Activated T-helper 17 cell treated with anti-CD3 and anti-CD28 coated beads, Interleukin-2, amount 50 U/mL, for 72 hours (primary cell): ENCODE measurements around the gene TXLNG. TPM values are rescaled to one million over a fixed set of nuclear protein-coding genes. Genes with fewer than 3 reads are reported as not detected.
A peak's percentile ranks its signal among the peaks of the same experiment; 100 is the strongest.

ENCODE experiments used
- ATAC-seq: fragments of 150-1000 bp; cut with Tn5 transposase; replicated peaks from 2 replicates; pipeline ENCODE4 v1.10.0; 2021; ENCODE audit warnings: mild to moderate bottlenecking, moderate library complexity
- H3K27ac Mint-ChIP-seq: one replicate; pipeline ENCODE4 v1.8.0; 2022; ENCODE audit warnings: mixed read lengths
- H3K27me3 Mint-ChIP-seq: one replicate; pipeline ENCODE4 v1.8.0; 2022; ENCODE audit warnings: mixed read lengths
- H3K36me3 Mint-ChIP-seq: one replicate; pipeline ENCODE4 v1.8.0; 2022; ENCODE audit warnings: low read depth, mild to moderate bottlenecking, mixed read lengths
- H3K4me1 Mint-ChIP-seq: one replicate; pipeline ENCODE4 v1.8.0; 2022; ENCODE audit warnings: mixed read lengths
- H3K4me3 Mint-ChIP-seq: one replicate; pipeline ENCODE4 v1.8.0; 2022; ENCODE audit warnings: mild to moderate bottlenecking, mixed read lengths
- H3K9me3 Mint-ChIP-seq: one replicate; pipeline ENCODE4 v1.8.0; 2022; ENCODE audit warnings: mixed read lengths
- total RNA-seq, 2 donors: library from RNA; stranded (reverse); gene quantifications; one replicate each; pipeline ENCODE4 v1.2.3, GENCODE V29; 2022

The TXLNG gene
- total RNA-seq, 2 donors from 2014 or later = 10.0 to 15.7 TPM

GRCh38 chrX:16867947-16868346 is 81.7 kb downstream of the TXLNG start:
- no peak overlapping the region for H3K27ac Mint-ChIP-seq
- no peaks in the 10 kb centered on the region for H3K9me3 Mint-ChIP-seq
- peak overlapping the region; percentile 92 for H3K4me3 Mint-ChIP-seq
- H3K4me1 Mint-ChIP-seq = peaks cover 7% of the 10 kb centered on the region
- H3K27me3 Mint-ChIP-seq = no peaks in the 10 kb centered on the region
- no peak for ATAC-seq
- H3K36me3 Mint-ChIP-seq = peaks cover 63% of the 10 kb centered on the region

DNA sequence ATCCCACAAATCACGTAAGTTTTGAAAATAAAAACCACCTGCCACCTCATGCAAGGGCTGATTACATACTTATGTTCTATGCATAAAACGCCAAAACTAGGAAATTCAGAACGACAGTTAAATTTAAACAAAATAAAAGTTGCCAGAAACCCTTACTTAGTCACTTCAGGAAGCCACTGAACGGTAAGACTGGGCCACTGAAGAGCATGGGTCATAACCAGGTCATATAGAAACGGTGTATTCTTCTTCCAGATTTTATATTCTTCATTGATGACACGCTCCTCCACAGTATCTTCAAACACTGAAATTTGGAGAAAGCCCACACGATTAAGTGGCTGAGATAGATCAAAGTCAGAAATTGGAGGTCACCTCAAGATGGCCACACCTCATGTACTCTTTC is 82.7 kb downstream of the TXLNG start:
- Mint-ChIP-seq H3K27me3 (no peaks in the 10 kb centered on the region), H3K36me3 (peaks cover 53% of the 10 kb centered on the region), H3K27ac (peak overlapping the region; percentile 94), H3K4me3 (peak overlapping the region; percentile 92), H3K4me1 (peaks cover 7% of the 10 kb centered on the region), H3K9me3 (no peaks in the 10 kb centered on the region)
- peak; percentile 61 for ATAC-seq

DNA sequence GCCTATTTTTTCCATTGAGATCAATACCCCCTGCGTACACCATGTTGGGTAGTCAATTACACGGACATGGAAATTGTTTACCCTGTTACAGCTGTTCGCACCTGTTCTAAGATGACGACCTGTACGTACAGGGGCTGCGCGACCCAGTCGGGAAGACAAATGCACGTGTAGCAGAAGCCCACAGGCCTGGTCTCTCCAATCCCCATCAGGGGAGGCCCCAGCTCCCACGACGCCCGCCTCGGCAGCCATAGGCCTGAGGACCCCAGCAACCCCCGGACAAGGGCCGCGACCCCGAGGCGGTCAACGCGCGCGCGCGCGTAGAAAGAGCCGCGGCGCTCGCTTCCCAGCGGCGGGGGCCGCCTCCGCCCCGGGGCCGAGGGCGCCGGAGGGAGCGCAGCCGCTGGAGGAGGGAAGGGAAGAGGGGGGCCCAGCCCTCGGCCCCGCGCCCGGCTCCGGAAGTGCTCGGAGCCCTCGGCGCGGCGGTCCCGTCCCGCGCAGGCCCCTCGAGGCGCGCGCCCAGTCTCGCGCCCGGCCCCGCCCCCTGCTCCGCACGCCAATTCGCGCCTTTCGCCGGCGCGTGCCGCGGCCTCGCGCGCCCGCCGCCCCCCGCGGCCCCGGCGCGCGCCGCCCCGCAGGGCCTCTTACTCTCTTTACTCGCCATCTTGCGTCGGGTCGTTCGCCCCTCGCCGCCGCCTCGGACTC is 83.3 kb downstream of the TXLNG start:
- H3K36me3 Mint-ChIP-seq = peaks cover 47% of the 10 kb centered on the region
- no peaks in the 10 kb centered on the region for H3K9me3 Mint-ChIP-seq
- peaks cover 7% of the 10 kb centered on the region for H3K4me1 Mint-ChIP-seq
- ATAC-seq = peak; percentile 42
- H3K27me3 Mint-ChIP-seq = no peaks in the 10 kb centered on the region
- H3K4me3 Mint-ChIP-seq = peak overlapping the region; percentile 92
- peak overlapping the region; percentile 95 for H3K27ac Mint-ChIP-seq

DNA sequence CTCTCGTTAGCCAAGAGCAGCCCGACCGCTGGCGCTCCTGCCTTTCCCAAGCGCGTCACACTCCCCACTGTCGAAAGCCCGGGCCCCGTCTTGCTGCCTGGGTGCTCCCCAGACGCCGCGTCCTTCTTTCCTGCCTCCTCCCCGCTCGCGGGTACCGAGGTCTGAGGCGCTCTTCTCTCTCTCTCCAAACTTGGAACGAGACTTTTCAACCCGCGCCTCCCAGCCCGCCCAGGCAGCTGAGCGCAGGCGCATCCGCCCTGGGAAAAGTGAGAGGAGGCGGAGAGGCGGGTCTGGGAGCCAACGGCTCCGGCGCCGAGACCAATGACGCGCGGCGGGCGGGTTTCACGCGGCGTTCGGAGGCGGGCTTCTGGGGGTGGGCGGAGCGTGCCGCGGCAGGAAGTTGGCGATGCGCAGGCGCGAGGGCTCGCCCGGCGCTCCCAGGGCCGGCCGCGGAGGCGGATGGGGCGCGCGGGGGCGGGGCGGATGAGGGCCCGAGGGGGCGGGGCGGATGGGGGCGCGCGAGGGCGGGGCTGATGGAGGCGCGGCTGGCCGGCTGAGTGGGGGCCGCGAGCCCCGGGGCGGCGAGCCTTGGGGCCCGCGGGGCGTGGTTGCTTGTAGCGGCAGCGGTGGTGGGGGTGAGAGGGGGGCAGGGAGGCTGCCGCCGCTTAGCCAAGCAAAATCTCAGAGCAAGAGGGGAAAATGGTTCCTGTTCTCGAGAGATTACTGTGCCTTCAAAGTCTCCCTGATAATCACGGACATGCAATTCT is 84.0 kb downstream of the TXLNG start, which contains the start of gene RBBP7:
Gene RBBP7, minus strand, starts transcription at position 268 of the 767 bp plus-strand sequence. CDS start 309 bp downstream, outside the sequence.
- peak within 1 kb of the TSS; percentile 92 for H3K4me3 Mint-ChIP-seq
- H3K27me3 Mint-ChIP-seq = no peaks in the 10 kb centered on the region
- peaks cover 7% of the 10 kb centered on the region for H3K4me1 Mint-ChIP-seq
- peak; percentile 84 for ATAC-seq
- peaks cover 44% of the 10 kb centered on the region for H3K36me3 Mint-ChIP-seq
- H3K9me3 Mint-ChIP-seq = no peaks in the 10 kb centered on the region
- H3K27ac Mint-ChIP-seq = peak within 1 kb of the TSS; percentile 95

DNA sequence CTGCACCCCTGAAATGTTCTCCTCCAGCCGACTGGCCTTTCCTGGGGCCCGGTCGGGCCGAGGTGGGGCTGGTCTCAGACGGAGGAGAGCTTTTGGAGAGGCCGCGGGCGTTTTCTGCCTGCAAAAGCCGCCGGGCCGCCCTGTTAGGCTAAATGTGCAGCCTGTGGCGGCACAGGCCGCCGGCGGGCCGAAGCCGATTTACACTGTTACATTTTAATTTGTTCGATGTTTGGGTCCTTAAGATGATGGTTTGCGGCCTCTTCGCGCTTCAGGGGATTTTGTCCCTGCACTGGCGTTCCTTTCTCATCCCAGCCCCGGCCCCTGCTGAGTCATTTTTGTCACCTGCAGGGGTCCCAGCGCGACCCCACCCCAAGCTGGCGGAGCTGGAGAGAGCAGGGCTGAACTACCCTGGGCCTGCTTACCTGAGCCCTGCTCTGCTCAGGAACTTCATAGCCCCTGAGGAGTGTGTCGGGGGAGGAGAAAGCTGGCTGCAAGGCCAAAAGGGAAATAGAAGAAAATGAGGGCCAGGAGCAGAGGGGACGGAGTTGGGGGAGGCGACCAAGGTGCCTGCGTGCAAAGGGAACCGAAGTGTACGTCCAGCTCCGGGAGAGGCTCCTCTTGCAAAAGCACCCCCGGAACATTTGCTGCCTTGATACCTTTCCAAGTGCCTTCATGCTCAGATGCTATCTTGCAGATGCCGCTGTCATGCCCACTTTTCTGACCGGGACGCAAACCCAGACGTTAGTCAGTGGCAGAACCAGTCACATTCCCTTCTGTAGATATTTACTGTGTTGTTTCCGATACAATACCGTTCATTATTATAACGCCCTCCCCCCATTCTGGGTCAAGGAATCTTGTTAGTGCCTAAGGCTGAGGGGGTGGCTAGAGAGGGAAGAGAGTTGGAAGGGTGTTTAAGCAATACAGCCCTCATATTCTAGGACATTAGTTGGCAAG is 84.9 kb downstream of the TXLNG start:
- H3K36me3 Mint-ChIP-seq = peaks cover 36% of the 10 kb centered on the region
- H3K4me1 Mint-ChIP-seq = peaks cover 7% of the 10 kb centered on the region
- ATAC-seq = peak; percentile 1
- peak overlapping the region; percentile 92 for H3K4me3 Mint-ChIP-seq
- no peaks in the 10 kb centered on the region for H3K27me3 Mint-ChIP-seq
- H3K9me3 Mint-ChIP-seq = no peaks in the 10 kb centered on the region
- peak overlapping the region; percentile 66 for H3K27ac Mint-ChIP-seq

DNA sequence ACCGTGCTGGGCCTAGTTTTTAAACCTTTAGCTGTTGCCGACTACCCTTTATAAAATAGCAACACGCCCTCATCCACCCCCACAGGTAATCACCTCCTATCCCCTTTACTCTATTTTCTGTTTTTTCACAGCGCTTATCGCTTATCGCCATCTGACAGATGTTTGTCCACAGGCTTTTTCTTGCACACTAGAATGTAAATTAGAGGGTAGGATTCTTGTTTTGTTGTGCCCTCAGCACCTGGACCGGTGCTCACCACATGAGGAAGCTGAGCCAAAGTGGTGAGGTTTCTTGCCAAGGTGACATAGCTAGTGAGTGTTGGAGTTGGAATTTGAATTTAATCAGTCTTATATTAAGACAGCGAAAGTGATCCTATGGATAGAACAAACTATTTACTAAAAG is 86.8 kb downstream of the TXLNG start:
- Mint-ChIP-seq H3K4me3 (no peak overlapping the region), H3K27me3 (no peaks in the 10 kb centered on the region), H3K27ac (no peak overlapping the region), H3K9me3 (no peaks in the 10 kb centered on the region), H3K36me3 (peaks cover 18% of the 10 kb centered on the region), H3K4me1 (peaks cover 7% of the 10 kb centered on the region)
- no peak for ATAC-seq

DNA sequence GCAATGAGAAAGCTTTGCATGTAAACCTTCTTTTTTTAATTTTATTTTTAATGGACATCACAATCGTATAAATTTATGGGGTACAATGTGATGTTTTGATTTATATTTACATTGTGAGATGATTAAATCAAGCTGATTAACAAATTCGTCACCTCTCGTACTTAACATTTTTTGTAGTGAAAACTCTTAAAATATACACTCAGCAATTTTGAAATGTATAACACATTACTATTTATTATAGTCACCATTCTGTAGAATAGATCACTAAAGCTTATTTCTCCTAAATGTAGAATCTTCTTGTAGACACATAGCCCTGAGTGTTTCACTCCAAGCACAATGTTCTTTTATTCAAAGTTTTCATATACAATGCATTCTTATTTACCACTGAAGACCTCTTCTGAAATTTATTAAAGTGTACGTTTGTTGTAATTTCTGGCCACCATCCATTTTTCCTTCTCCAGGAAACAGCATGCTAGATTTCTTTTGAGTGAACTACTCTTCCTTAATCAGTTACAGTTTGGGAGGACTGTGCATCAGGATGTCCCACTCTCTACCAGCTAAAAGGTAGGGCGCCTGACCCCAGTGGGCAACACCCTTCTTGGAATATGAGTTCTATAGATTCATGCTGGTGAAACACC is 88.3 kb downstream of the TXLNG start:
- no peak for ATAC-seq
- no peaks in the 10 kb centered on the region for H3K4me1 Mint-ChIP-seq
- no peaks in the 10 kb centered on the region for H3K27me3 Mint-ChIP-seq
- no peak overlapping the region for H3K27ac Mint-ChIP-seq
- no peak overlapping the region for H3K4me3 Mint-ChIP-seq
- H3K9me3 Mint-ChIP-seq = no peaks in the 10 kb centered on the region
- H3K36me3 Mint-ChIP-seq = peaks cover 6% of the 10 kb centered on the region

DNA sequence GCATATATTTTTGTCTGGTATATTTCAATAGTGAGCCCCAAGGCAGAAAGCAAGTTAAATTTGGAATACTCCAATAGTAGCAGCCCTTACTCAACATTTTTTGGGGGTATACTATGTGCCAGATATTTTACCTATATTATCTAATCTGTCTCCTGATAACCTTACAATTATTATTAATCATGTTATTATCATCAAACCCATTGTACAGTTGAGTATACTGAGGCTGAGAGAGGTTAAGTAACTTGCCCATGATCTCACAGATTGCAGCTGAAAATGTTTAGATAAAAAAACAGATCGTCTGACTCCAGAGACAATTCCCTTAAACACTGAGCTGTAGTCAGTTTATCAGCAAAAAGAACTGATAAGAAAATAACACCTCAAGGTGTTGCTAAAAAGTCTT is 90.4 kb downstream of the TXLNG start:
- no peak for ATAC-seq
- Mint-ChIP-seq H3K9me3 (no peaks in the 10 kb centered on the region), H3K27ac (no peak overlapping the region), H3K36me3 (no peaks in the 10 kb centered on the region), H3K27me3 (no peaks in the 10 kb centered on the region), H3K4me1 (no peaks in the 10 kb centered on the region), H3K4me3 (no peak overlapping the region)

- Mint-ChIP-seq H3K36me3 (no peaks in the 10 kb centered on the region), H3K4me3 (peak overlapping the region; percentile 79), H3K9me3 (no peaks in the 10 kb centered on the region), H3K27me3 (no peaks in the 10 kb centered on the region), H3K4me1 (no peaks in the 10 kb centered on the region), H3K27ac (no peak overlapping the region)
- ATAC-seq = peak; percentile 57
These were observed 95.9 kb downstream of the TXLNG start for GRCh38 chrX:16882169-16882568.

- Mint-ChIP-seq H3K9me3 (no peaks in the 10 kb centered on the region), H3K27me3 (no peaks in the 10 kb centered on the region), H3K27ac (peak overlapping the region; percentile 69), H3K4me1 (no peaks in the 10 kb centered on the region), H3K36me3 (no peaks in the 10 kb centered on the region), H3K4me3 (peak overlapping the region; percentile 79)
- peak; percentile 86 for ATAC-seq
These were observed 96.6 kb downstream of the TXLNG start for GRCh38 chrX:16882702-16883486.

- H3K4me1 Mint-ChIP-seq = no peaks in the 10 kb centered on the region
- H3K4me3 Mint-ChIP-seq = peak overlapping the region; percentile 79
- H3K27me3 Mint-ChIP-seq = no peaks in the 10 kb centered on the region
- no peaks in the 10 kb centered on the region for H3K36me3 Mint-ChIP-seq
- H3K9me3 Mint-ChIP-seq = no peaks in the 10 kb centered on the region
- no peak for ATAC-seq
- H3K27ac Mint-ChIP-seq = no peak overlapping the region
These were observed 97.2 kb downstream of the TXLNG start for GRCh38 chrX:16883487-16883804.

GRCh38 chrX:16885628-16886027 is 99.4 kb downstream of the TXLNG start:
- Mint-ChIP-seq H3K4me3 (no peak overlapping the region), H3K36me3 (no peaks in the 10 kb centered on the region), H3K27ac (no peak overlapping the region), H3K27me3 (no peaks in the 10 kb centered on the region), H3K9me3 (no peaks in the 10 kb centered on the region), H3K4me1 (peaks cover 5% of the 10 kb centered on the region)
- ATAC-seq = no peak

DNA sequence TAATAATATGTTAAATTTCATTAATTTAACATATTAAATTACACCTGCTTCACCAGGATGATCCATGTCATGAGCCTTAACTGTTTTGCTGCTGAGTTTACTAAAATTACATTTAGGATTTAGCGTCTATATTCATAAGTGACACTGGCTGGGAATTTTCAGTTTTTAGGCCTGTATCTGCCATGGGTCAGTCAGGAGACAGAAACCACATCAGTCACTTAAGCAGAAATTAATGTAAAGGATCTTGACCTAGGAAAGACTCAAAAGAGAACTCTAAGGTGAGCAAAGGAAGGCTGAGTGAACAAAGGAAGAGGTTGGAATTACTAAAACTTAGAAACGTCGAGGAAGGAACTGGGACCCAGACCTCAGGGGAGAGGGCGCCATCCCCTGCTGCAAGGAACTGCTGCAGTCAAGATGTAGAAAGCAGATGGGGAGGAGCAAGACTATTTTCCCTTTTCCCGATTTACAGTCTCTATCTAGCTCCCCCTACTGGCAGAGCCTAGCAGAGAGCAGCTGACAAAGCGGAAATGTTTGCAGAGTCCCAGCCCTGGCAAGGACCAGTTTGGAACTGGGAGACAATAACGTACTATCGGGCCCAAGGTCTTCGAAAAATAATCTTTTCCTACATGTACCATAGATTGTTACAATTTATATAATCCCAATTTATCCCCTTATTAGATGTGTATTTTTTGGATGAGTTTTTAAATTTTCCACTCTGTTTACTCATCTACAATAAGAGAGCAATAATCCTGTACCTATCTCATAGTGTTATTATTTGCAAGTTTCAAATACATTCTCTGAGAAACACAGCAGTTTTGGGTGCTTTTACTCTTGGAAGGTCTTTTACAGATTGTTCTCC is 106.5 kb downstream of the TXLNG start:
- H3K27me3 Mint-ChIP-seq = no peaks in the 10 kb centered on the region
- peak; percentile 69 for ATAC-seq
- no peak overlapping the region for H3K27ac Mint-ChIP-seq
- no peaks in the 10 kb centered on the region for H3K36me3 Mint-ChIP-seq
- peaks cover 5% of the 10 kb centered on the region for H3K4me1 Mint-ChIP-seq
- H3K4me3 Mint-ChIP-seq = no peak overlapping the region
- no peaks in the 10 kb centered on the region for H3K9me3 Mint-ChIP-seq
